GM12892 (cell line): ENCODE results near the gene STAMBP.

Experiments used
- POLR2A ChIP-seq: IDR thresholded peaks from 2 replicates; pipeline ENCODE4 v1.6.1; 2011; ENCODE audit warnings: low read depth, low read length, control low read depth
- TAF1 ChIP-seq: IDR thresholded peaks from 2 replicates; pipeline ENCODE4 v1.6.1; 2011; ENCODE audit warnings: low read depth, mild to moderate bottlenecking, control low read depth, low read length, borderline replicate concordance

DNA sequence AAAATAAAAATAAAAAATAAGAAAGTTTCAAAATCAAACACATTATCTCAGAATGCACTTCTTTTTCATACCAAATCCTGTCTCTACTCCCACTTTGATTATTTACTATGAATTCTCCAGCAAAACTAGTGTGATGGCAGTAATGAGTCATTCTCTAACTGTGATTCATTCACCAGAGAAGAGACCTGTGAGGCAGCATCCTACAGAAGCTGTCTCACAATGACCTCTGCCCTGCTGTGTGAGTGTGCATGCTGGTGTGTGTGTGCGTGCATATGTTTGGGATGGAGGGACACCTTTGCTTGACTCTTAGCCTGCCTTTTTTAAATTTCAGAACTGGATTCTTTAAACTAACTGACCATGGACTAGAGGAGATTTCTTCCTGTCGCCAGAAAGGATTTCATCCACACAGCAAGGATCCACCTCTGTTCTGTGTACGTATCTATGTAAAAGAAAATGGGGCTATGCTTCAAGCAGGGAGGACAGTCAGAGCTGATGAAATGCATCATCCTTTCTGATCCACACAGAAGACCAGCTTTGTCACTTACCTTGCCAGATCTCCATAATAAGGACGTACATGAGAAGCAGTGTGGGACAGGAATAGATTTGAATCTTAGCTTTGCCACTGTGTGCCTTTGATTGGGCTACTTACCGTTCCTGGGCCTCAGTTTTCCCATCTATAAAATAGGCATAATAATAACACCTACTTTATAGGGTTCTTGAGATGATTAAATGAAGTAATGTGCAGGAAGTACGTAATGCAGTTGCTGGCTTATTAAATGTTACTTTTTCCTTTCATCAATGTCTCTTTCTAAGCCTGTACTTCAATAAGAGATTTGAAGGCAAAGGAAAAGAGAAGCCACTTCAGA lies 31.2 kb downstream of the STAMBP start:
- TF ChIP-seq TAF1 (no peak), POLR2A (no peak)
